Activated CD8-positive, alpha-beta memory T cell treated with anti-CD3 and anti-CD28 coated beads for 48 hours (primary cell): ENCODE results near the gene AXIN1.
"Not testable (repeated sequence)": the region's sequence is repeated elsewhere in the genome, so short reads cannot be mapped to it uniquely, and the experiment has no call there.

Source experiments
- DNase-seq, 3 experiments: peaks; one replicate each; pipeline ENCODE4 v3.0.0-alpha.2; 2020; ENCODE audit warnings: low read depth in 2 of 3, low spot score in 2 of 3

Gene AXIN1

GRCh38 chr16:381789-382717 lies 29.5 kb upstream of the AXIN1 start, which contains the start of gene PGAP6:
Gene PGAP6, minus strand, starts transcription at chr16:381978. Its CDS starts 157 bp downstream, at chr16:381821.
- peak in 1 of 3 experiments; percentile 38 for DNase-seq

GRCh38 chr16:381012-381788 lies 28.7 kb upstream of the AXIN1 start:
- no peak for DNase-seq

- DNase-seq = no peak
Measured at GRCh38 chr16:380762-381011, 28.2 kb upstream of the AXIN1 start.

- no peak for DNase-seq
Measured at GRCh38 chr16:379961-380761, 27.6 kb upstream of the AXIN1 start.

- no peak for DNase-seq
Measured at GRCh38 chr16:379183-379960, 26.8 kb upstream of the AXIN1 start.

GRCh38 chr16:378821-379182 lies 26.3 kb upstream of the AXIN1 start:
- no peak for DNase-seq

GRCh38 chr16:378113-378820 lies 25.7 kb upstream of the AXIN1 start:
- DNase-seq = not testable (repeated sequence)

- DNase-seq = no peak
Measured at GRCh38 chr16:377419-377951, 25.0 kb upstream of the AXIN1 start.

- no peak for DNase-seq
Measured at GRCh38 chr16:376817-377418, 24.4 kb upstream of the AXIN1 start.

GRCh38 chr16:375927-376816 lies 23.6 kb upstream of the AXIN1 start:
- no peak for DNase-seq

GRCh38 chr16:375212-375611 lies 22.7 kb upstream of the AXIN1 start:
- no peak for DNase-seq

GRCh38 chr16:374616-374926 lies 22.0 kb upstream of the AXIN1 start:
- no peak for DNase-seq

GRCh38 chr16:373848-374615 lies 21.5 kb upstream of the AXIN1 start:
- no peak for DNase-seq

GRCh38 chr16:373020-373598 lies 20.6 kb upstream of the AXIN1 start:
- no peak for DNase-seq

GRCh38 chr16:372302-372983 lies 19.9 kb upstream of the AXIN1 start:
- no peak for DNase-seq

- DNase-seq = no peak
Measured at GRCh38 chr16:371515-372301, 19.2 kb upstream of the AXIN1 start.
